GM12891 (cell line): Measurements from ENCODE around the gene FCER1A.
"Not testable (repeated sequence)": the region's sequence is repeated elsewhere in the genome, so short reads cannot be mapped to it uniquely, and the experiment has no call there.

Source experiments
- DNase-seq: peaks from one replicate; pipeline ENCODE4 v3.0.0; 2011; ENCODE audit warnings: low spot score; ENCODE audit not compliant: insufficient read length
- FAIRE-seq: peaks from 2 replicates; lab custom pipeline; 2011; peaks lifted over from hg19 to GRCh38; lab: Jason Lieb, UNC
- PAX5 ChIP-seq: IDR thresholded peaks from 2 replicates; pipeline ENCODE4 v1.6.1; 2011; ENCODE audit warnings: low read length, moderate library complexity, mild to moderate bottlenecking; ENCODE audit not compliant: insufficient read depth, severe bottlenecking
- POLR2A ChIP-seq: IDR thresholded peaks from 2 replicates; pipeline ENCODE4 v1.6.1; 2011; ENCODE audit warnings: low read depth, low read length, control low read depth
- POLR2AphosphoS5 ChIP-seq: IDR thresholded peaks from 2 replicates; pipeline ENCODE4 v1.6.1; 2011; ENCODE audit warnings: low read depth, low read length, control low read depth
- POU2F2 ChIP-seq: IDR thresholded peaks from 2 replicates; pipeline ENCODE4 v1.6.1; 2011; ENCODE audit warnings: low read depth, mild to moderate bottlenecking, control low read depth, low read length, moderate library complexity
- SPI1 ChIP-seq: IDR thresholded peaks from 2 replicates; pipeline ENCODE4 v1.6.1; 2011; ENCODE audit warnings: low read depth, low read length, control low read depth
- TAF1 ChIP-seq: IDR thresholded peaks from 2 replicates; pipeline ENCODE4 v1.6.1; 2011; ENCODE audit warnings: low read depth, low read length, control low read depth

Gene FCER1A

GRCh38 chr1:159341736-159342135 lies 39.6 kb downstream of the FCER1A start:
- TF ChIP-seq POLR2AphosphoS5 (no peak), PAX5 (no peak), SPI1 (no peak)
- FAIRE-seq, result no peak
- no peak for DNase-seq

- DNase-seq (no peak), FAIRE-seq (no peak)
- TF ChIP-seq POU2F2 (no peak), SPI1 (no peak), POLR2A (no peak), POLR2AphosphoS5 (no peak), TAF1 (no peak), PAX5 (no peak)
Measured at GRCh38 chr1:159342761-159343425, 40.8 kb downstream of the FCER1A start.

GRCh38 chr1:159349374-159349773 lies 47.2 kb downstream of the FCER1A start:
- not testable (repeated sequence) for FAIRE-seq, DNase-seq

- TF ChIP-seq PAX5 (no peak), SPI1 (no peak), TAF1 (no peak), POLR2AphosphoS5 (no peak), POLR2A (no peak), POU2F2 (no peak)
- no peak for DNase-seq
- no peak for FAIRE-seq
Measured at GRCh38 chr1:159352436-159352835, 50.3 kb downstream of the FCER1A start.
